A204.1 (cell line): ENCODE measurements around the gene MED15.
"Not testable (repeated sequence)": the region's sequence is repeated elsewhere in the genome, so short reads cannot be mapped to it uniquely, and the experiment has no call there.

Experiments
- FAIRE-seq: peaks from 2 replicates; lab custom pipeline; 2012; peaks lifted over from hg19 to GRCh38; lab: Jason Lieb, UNC

The MED15 gene

GRCh38 chr22:20606041-20606783, 98.8 kb downstream of the MED15 start:
- no peak for FAIRE-seq

GRCh38 chr22:20606784-20607128, 99.3 kb downstream of the MED15 start:
- FAIRE-seq, result no peak

- FAIRE-seq, result no peak
Observed at GRCh38 chr22:20607157-20607907, 99.9 kb downstream of the MED15 start.

- FAIRE-seq, result no peak
Observed at GRCh38 chr22:20610243-20610686, 102.9 kb downstream of the MED15 start.

- no peak for FAIRE-seq
Observed at GRCh38 chr22:20610757-20611156, 103.3 kb downstream of the MED15 start.

- no peak for FAIRE-seq
Observed at GRCh38 chr22:20611418-20611817, 104.0 kb downstream of the MED15 start.

- no peak for FAIRE-seq
Observed at GRCh38 chr22:20613301-20613700, 105.9 kb downstream of the MED15 start.

GRCh38 chr22:20615021-20615420, 107.6 kb downstream of the MED15 start:
- no peak for FAIRE-seq

GRCh38 chr22:20615533-20616450, 108.4 kb downstream of the MED15 start:
- FAIRE-seq, result no peak

- FAIRE-seq, result no peak
Observed at GRCh38 chr22:20616451-20617043, 109.1 kb downstream of the MED15 start.

GRCh38 chr22:20618488-20618887, 111.1 kb downstream of the MED15 start:
- no peak for FAIRE-seq

GRCh38 chr22:20619045-20619892, 111.9 kb downstream of the MED15 start:
- no peak for FAIRE-seq

- not testable (repeated sequence) for FAIRE-seq
Observed at GRCh38 chr22:20619893-20620194, 112.4 kb downstream of the MED15 start.

- no peak for FAIRE-seq
Observed at GRCh38 chr22:20621162-20621561, 113.8 kb downstream of the MED15 start.

- FAIRE-seq, result no peak
Observed at GRCh38 chr22:20622650-20623339, 115.4 kb downstream of the MED15 start.

GRCh38 chr22:20624161-20624616, 116.8 kb downstream of the MED15 start:
- FAIRE-seq, result no peak

- FAIRE-seq, result no peak
Observed at GRCh38 chr22:20625270-20625669, 117.9 kb downstream of the MED15 start.

GRCh38 chr22:20626811-20627210, 119.4 kb downstream of the MED15 start:
- no peak for FAIRE-seq

GRCh38 chr22:20627432-20627831, 120.0 kb downstream of the MED15 start:
- no peak for FAIRE-seq

- no peak for FAIRE-seq
Observed at GRCh38 chr22:20628081-20628939, 120.9 kb downstream of the MED15 start.
